SJSA1 (cell line): Measurements from ENCODE around the gene CCDC92B. TPM values are rescaled to one million over a fixed set of nuclear protein-coding genes. Genes with fewer than 3 reads are reported as not detected.

Source experiments
- DNase-seq, 2 experiments: peaks; one replicate each; pipeline ENCODE4 v3.0.0-alpha.2; 2015 to 2020; ENCODE audit warnings: low spot score in 2 of 2, low read depth in 1 of 2
- H3K27ac ChIP-seq: fragments of 250-450 bp; sonication (Bioruptor Pico); 2 replicates; pipeline ENCODE4 v1.5.1; 2020; ENCODE audit warnings: mild to moderate bottlenecking, moderate library complexity
- H3K27me3 ChIP-seq: fragments of 250-450 bp; sonication (Bioruptor Pico); replicated peaks from 2 replicates; pipeline ENCODE4 v1.5.1; 2020; ENCODE audit warnings: mild to moderate bottlenecking, moderate library complexity
- H3K36me3 ChIP-seq: fragments of 250-450 bp; sonication (Bioruptor Pico); 2 replicates; pipeline ENCODE4 v1.5.1; 2020; ENCODE audit warnings: mild to moderate bottlenecking
- H3K4me1 ChIP-seq: fragments of 250-450 bp; sonication (Bioruptor Pico); replicated peaks from 2 replicates; pipeline ENCODE4 v1.6.1; 2021; ENCODE audit warnings: mild to moderate bottlenecking
- H3K4me3 ChIP-seq: fragments of 250-450 bp; sonication (Bioruptor Pico); 2 replicates; pipeline ENCODE4 v1.5.1; 2020; ENCODE audit warnings: mild to moderate bottlenecking
- H3K9me3 ChIP-seq: fragments of 250-450 bp; sonication (Bioruptor Pico); replicated peaks from 2 replicates; pipeline ENCODE4 v1.5.1; 2020; ENCODE audit warnings: mild to moderate bottlenecking
- total RNA-seq: library from RNA; depleted of rRNA; stranded (reverse); fragments of >200 nt; shearing (Covaris generic); gene quantifications from 2 replicates; pipeline ENCODE4 v1.2.3, GENCODE V29; 2014

CCDC92B gene
- total RNA-seq, 1 experiment from 2014 or later = not detected

- H3K9me3 ChIP-seq = no peaks in the 10 kb centered on the region
- no peak overlapping the region for H3K4me3 ChIP-seq
- peaks cover 12% of the 10 kb centered on the region for H3K36me3 ChIP-seq
- peaks cover 31% of the 10 kb centered on the region for H3K4me1 ChIP-seq
- no peak overlapping the region for H3K27ac ChIP-seq
- DNase-seq = no peak
- H3K27me3 ChIP-seq = no peaks in the 10 kb centered on the region
Observed at GRCh38 chr17:2708585-2709182, 40.8 kb downstream of the CCDC92B start.

- no peak for DNase-seq
- Histone ChIP-seq H3K9me3 (no peaks in the 10 kb centered on the region), H3K27me3 (no peaks in the 10 kb centered on the region), H3K4me1 (peaks cover 31% of the 10 kb centered on the region), H3K27ac (no peak overlapping the region), H3K36me3 (peaks cover 19% of the 10 kb centered on the region), H3K4me3 (no peak overlapping the region)
Observed at GRCh38 chr17:2707721-2708584, 41.5 kb downstream of the CCDC92B start.

- no peak overlapping the region for H3K4me3 ChIP-seq
- H3K36me3 ChIP-seq = peaks cover 24% of the 10 kb centered on the region
- no peak for DNase-seq
- H3K27me3 ChIP-seq = no peaks in the 10 kb centered on the region
- no peak overlapping the region for H3K27ac ChIP-seq
- peaks cover 27% of the 10 kb centered on the region for H3K4me1 ChIP-seq
- H3K9me3 ChIP-seq = no peaks in the 10 kb centered on the region
Observed at GRCh38 chr17:2706911-2707510, 42.4 kb downstream of the CCDC92B start.

- H3K4me1 ChIP-seq = peaks cover 24% of the 10 kb centered on the region
Observed at GRCh38 chr17:2705888-2706795, 43.3 kb downstream of the CCDC92B start.

GRCh38 chr17:2705263-2705662, 44.2 kb downstream of the CCDC92B start:
- Histone ChIP-seq H3K36me3 (peaks cover 36% of the 10 kb centered on the region), H3K27ac (no peak overlapping the region), H3K4me1 (peaks cover 15% of the 10 kb centered on the region), H3K4me3 (no peak overlapping the region), H3K27me3 (no peaks in the 10 kb centered on the region), H3K9me3 (no peaks in the 10 kb centered on the region)
- peak; percentile 38 to 70 for DNase-seq

More at GRCh38 chr17:2705888-2706795, 43.3 kb downstream of the CCDC92B start:
- no peak for DNase-seq
- H3K4me3 ChIP-seq = no peak overlapping the region
- no peak overlapping the region for H3K27ac ChIP-seq
- no peaks in the 10 kb centered on the region for H3K27me3 ChIP-seq
- H3K9me3 ChIP-seq = no peaks in the 10 kb centered on the region
- peaks cover 32% of the 10 kb centered on the region for H3K36me3 ChIP-seq

GRCh38 chr17:2704890-2705248, 44.6 kb downstream of the CCDC92B start:
- no peak for DNase-seq
- peaks cover 37% of the 10 kb centered on the region for H3K36me3 ChIP-seq
- H3K27me3 ChIP-seq = no peaks in the 10 kb centered on the region
- H3K4me1 ChIP-seq = peaks cover 11% of the 10 kb centered on the region
- no peak overlapping the region for H3K27ac ChIP-seq
- no peaks in the 10 kb centered on the region for H3K9me3 ChIP-seq
- H3K4me3 ChIP-seq = no peak overlapping the region

- H3K4me1 ChIP-seq = peaks cover 11% of the 10 kb centered on the region
- no peak overlapping the region for H3K4me3 ChIP-seq
- H3K27me3 ChIP-seq = no peaks in the 10 kb centered on the region
- peaks cover 37% of the 10 kb centered on the region for H3K36me3 ChIP-seq
- no peak for DNase-seq
- no peak overlapping the region for H3K27ac ChIP-seq
- no peaks in the 10 kb centered on the region for H3K9me3 ChIP-seq
Observed at GRCh38 chr17:2704031-2704889, 45.2 kb downstream of the CCDC92B start.

GRCh38 chr17:2703606-2704005, 45.8 kb downstream of the CCDC92B start:
- no peak overlapping the region for H3K4me3 ChIP-seq

GRCh38 chr17:2703181-2703580, 46.3 kb downstream of the CCDC92B start:
- Histone ChIP-seq H3K27ac (no peak overlapping the region), H3K36me3 (peaks cover 47% of the 10 kb centered on the region), H3K4me1 (peaks cover 11% of the 10 kb centered on the region), H3K27me3 (no peaks in the 10 kb centered on the region), H3K9me3 (no peaks in the 10 kb centered on the region), H3K4me3 (no peak overlapping the region)
- no peak for DNase-seq

More at GRCh38 chr17:2703606-2704005, 45.8 kb downstream of the CCDC92B start:
- Histone ChIP-seq H3K9me3 (no peaks in the 10 kb centered on the region), H3K4me1 (peaks cover 11% of the 10 kb centered on the region), H3K27ac (no peak overlapping the region), H3K36me3 (peaks cover 43% of the 10 kb centered on the region), H3K27me3 (no peaks in the 10 kb centered on the region)
- DNase-seq = no peak

- Histone ChIP-seq H3K4me1 (peaks cover 11% of the 10 kb centered on the region), H3K27me3 (no peaks in the 10 kb centered on the region), H3K27ac (no peak overlapping the region), H3K36me3 (peaks cover 53% of the 10 kb centered on the region), H3K4me3 (no peak overlapping the region), H3K9me3 (no peaks in the 10 kb centered on the region)
- DNase-seq = no peak
Observed at GRCh38 chr17:2701996-2702741, 47.3 kb downstream of the CCDC92B start.

- no peaks in the 10 kb centered on the region for H3K9me3 ChIP-seq
- H3K4me1 ChIP-seq = peaks cover 11% of the 10 kb centered on the region
- DNase-seq = no peak
- no peak overlapping the region for H3K4me3 ChIP-seq
- peaks cover 57% of the 10 kb centered on the region for H3K36me3 ChIP-seq
- H3K27me3 ChIP-seq = no peaks in the 10 kb centered on the region
- no peak overlapping the region for H3K27ac ChIP-seq
Observed at GRCh38 chr17:2701161-2701995, 48.1 kb downstream of the CCDC92B start.
